ENCODE measurements around the gene DCLK2. TPM values are rescaled to one million over a fixed set of nuclear protein-coding genes. Genes with fewer than 3 reads are reported as not detected.

The DCLK2 gene
- total and polyA plus RNA-seq, 2 of the 4 experiments (the other 2 are of a cell fraction), result 11.3 to 15.5 TPM

DNA sequence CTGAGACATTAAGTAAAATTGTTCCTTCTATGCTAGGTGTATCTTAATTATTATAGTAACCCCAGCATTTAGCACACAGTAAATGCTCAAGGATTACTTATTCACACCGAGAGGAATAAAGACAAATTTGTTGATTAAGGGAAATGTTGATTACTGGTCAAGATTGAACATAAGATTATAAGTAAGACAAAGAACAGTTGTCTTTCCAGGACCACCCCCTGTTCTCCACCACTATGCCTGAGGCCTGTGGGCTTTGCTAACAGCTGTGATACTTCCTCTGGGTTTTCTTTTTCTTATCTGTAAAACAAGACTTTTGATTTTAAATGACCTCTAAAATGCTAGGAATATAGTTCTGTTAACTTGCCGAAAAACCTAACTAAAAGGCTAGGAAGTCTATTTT, 128.0 kb downstream of the DCLK2 start:
- no peak overlapping the region for H2AK9ac ChIP-seq (replicated peaks; ENCODE audit: low read depth, low read length, poor library complexity)
- H3K18ac ChIP-seq (ENCODE audit: low read depth, low read length), result no peak overlapping the region
- ATAC-seq (ENCODE audit: low read depth), result no peak
- 0 out of 2 replicates have a peak overlapping the region, but pooled peaks have one; percentile 10 for H3K9ac ChIP-seq (ENCODE audit: low read depth, low read length)
- no peaks in the 10 kb centered on the region for H4K20me1 ChIP-seq (ENCODE audit: insufficient read depth, low read length)
- no peaks in the 10 kb centered on the region for H3K9me3 ChIP-seq (ENCODE audit: control insufficient read depth, insufficient read depth, low read length)
- no peak overlapping the region for H4K91ac ChIP-seq (ENCODE audit: insufficient read depth, low read depth, low read length)
- peaks cover 8 to 9% of the 10 kb centered on the region in 2 experiments; a peak in 3 of 4 replicates for H3K79me1 ChIP-seq (ENCODE audit: low read depth in 1 of 2, low read length in 2 of 2)
- dilution Hi-C loops (cut with HindIII; ENCODE audit: low sequenced_read_pairs, unreplicated experiment), result no loop called here
- H3K14ac ChIP-seq (replicated peaks; ENCODE audit: low read depth, low read length), result no peak overlapping the region
- H2BK5ac ChIP-seq (ENCODE audit: low read depth, low read length, poor library complexity, severe bottlenecking), result no peak overlapping the region
- no peak overlapping the region for H2BK15ac ChIP-seq (ENCODE audit: low read depth, low read length)
- no peak overlapping the region for H3K4ac ChIP-seq (ENCODE audit: low read depth, low read length)
- no peak overlapping the region for H3K56ac ChIP-seq (ENCODE audit: extremely low read depth, insufficient read depth, low read length)
- no peak overlapping the region for H3K27ac ChIP-seq (ENCODE audit: insufficient read depth, low read length)
- intact Hi-C loops (cut with micrococcal nuclease), result no loop called here
- no peak overlapping the region for H3K4me3 ChIP-seq (ENCODE audit: insufficient read depth, low read depth, low read length)
- no peaks in the 10 kb centered on the region for H3K36me3 ChIP-seq (ENCODE audit: control insufficient read depth, insufficient read depth, low read length)
- no peak overlapping the region for H4K5ac ChIP-seq (ENCODE audit: low read depth, low read length)
- ChIA-PET POLR2A (ENCODE audit: unreplicated experiment) (no interaction called here), CTCF (no interaction called here)
- H3K4me2 ChIP-seq (ENCODE audit: low read depth, low read length), result no peak overlapping the region
- peaks cover 3% of the 10 kb centered on the region for H3K4me1 ChIP-seq (ENCODE audit: control insufficient read depth, insufficient read depth, low read length)
- DNase-seq, result no peak
- no CpG with 5 or more reads among the region's 2 CpGs for WGBS, 2 experiments (ENCODE audit: extremely low coverage in 2 of 2, insufficient read length in 1 of 2)
- H2BK20ac ChIP-seq (ENCODE audit: low read depth, low read length), result no peak overlapping the region
- H3K27me3 ChIP-seq (ENCODE audit: control insufficient read depth, insufficient read depth, low read length), result no peaks in the 10 kb centered on the region
- TF ChIP-seq CEBPB (IDR thresholded peaks at IDR 0.05; ENCODE audit: low read depth, low read length) (no peak), RFX5 (IDR thresholded peaks at IDR 0.05; ENCODE audit: low read depth, low read length) (no peak), BHLHE40 (IDR thresholded peaks at IDR 0.05; ENCODE audit: low read depth, low read length) (no peak), SMC3 (IDR thresholded peaks at IDR 0.05; ENCODE audit: low read depth, low read length) (no peak), MXI1 (IDR thresholded peaks at IDR 0.05; ENCODE audit: borderline replicate concordance, low read depth, low read length) (no peak), RAD21 (IDR thresholded peaks at IDR 0.05; ENCODE audit: low read length) (no peak), MAFK (IDR thresholded peaks at IDR 0.05; ENCODE audit: low read depth, low read length) (no peak), CHD1 (IDR thresholded peaks at IDR 0.05; ENCODE audit: low read depth, low read length) (no peak)
- TF ChIP-seq, protein P1, sequence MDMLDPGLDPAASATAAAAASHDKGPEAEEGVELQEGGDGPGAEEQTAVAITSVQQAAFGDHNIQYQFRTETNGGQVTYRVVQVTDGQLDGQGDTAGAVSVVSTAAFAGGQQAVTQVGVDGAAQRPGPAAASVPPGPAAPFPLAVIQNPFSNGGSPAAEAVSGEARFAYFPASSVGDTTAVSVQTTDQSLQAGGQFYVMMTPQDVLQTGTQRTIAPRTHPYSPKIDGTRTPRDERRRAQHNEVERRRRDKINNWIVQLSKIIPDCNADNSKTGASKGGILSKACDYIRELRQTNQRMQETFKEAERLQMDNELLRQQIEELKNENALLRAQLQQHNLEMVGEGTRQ (IDR thresholded peaks at IDR 0.05; ENCODE audit: low read depth, low read length), result no peak
- TF ChIP-seq, protein P2, sequence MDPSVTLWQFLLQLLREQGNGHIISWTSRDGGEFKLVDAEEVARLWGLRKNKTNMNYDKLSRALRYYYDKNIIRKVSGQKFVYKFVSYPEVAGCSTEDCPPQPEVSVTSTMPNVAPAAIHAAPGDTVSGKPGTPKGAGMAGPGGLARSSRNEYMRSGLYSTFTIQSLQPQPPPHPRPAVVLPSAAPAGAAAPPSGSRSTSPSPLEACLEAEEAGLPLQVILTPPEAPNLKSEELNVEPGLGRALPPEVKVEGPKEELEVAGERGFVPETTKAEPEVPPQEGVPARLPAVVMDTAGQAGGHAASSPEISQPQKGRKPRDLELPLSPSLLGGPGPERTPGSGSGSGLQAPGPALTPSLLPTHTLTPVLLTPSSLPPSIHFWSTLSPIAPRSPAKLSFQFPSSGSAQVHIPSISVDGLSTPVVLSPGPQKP (IDR thresholded peaks at IDR 0.05; ENCODE audit: borderline replicate concordance, low read depth, low read length), result no peak
- no peaks in the 10 kb centered on the region for H3K9me1 ChIP-seq (ENCODE audit: insufficient read depth, low read length)
- H4K8ac ChIP-seq (ENCODE audit: low read depth in 2 of 2, low read length in 2 of 2), result no peak overlapping the region; a peak in 1 of 4 replicates
- H3K23ac ChIP-seq (ENCODE audit: low read depth, low read length), result no peak overlapping the region
- H2BK120ac ChIP-seq (ENCODE audit: low read depth, low read length), result no peak overlapping the region
- in situ Hi-C loops (cut with MboI; ENCODE audit: low sequenced_read_pairs), result no loop called here
- H2AFZ ChIP-seq (replicated peaks; ENCODE audit: low read length, poor library complexity), result no peak overlapping the region
- H2AK5ac ChIP-seq (ENCODE audit: low read depth, low read length), result no peak overlapping the region
- no TSS peak for BruUV-seq (replicated peaks)

Measured in IMR-90 (cell line).